IPS-NIHi7 (cell line): ENCODE measurements around the gene FXYD2.

Source experiments
- DNase-seq: peaks from one replicate; pipeline ENCODE4 v3.0.0; 2012; ENCODE audit warnings: mixed read lengths; ENCODE audit errors: extremely low spot score

FXYD2 gene

GRCh38 chr11:117796872-117797529 is 27.5 kb downstream of the FXYD2 start, which contains the start of gene DSCAML1:
Gene DSCAML1, minus strand, starts transcription at chr11:117797216. Its CDS starts 137 bp downstream, at chr11:117797079.
- DNase-seq, result peak; percentile 71

GRCh38 chr11:117796456-117796871 is 28.1 kb downstream of the FXYD2 start:
- DNase-seq, result no peak

DNA sequence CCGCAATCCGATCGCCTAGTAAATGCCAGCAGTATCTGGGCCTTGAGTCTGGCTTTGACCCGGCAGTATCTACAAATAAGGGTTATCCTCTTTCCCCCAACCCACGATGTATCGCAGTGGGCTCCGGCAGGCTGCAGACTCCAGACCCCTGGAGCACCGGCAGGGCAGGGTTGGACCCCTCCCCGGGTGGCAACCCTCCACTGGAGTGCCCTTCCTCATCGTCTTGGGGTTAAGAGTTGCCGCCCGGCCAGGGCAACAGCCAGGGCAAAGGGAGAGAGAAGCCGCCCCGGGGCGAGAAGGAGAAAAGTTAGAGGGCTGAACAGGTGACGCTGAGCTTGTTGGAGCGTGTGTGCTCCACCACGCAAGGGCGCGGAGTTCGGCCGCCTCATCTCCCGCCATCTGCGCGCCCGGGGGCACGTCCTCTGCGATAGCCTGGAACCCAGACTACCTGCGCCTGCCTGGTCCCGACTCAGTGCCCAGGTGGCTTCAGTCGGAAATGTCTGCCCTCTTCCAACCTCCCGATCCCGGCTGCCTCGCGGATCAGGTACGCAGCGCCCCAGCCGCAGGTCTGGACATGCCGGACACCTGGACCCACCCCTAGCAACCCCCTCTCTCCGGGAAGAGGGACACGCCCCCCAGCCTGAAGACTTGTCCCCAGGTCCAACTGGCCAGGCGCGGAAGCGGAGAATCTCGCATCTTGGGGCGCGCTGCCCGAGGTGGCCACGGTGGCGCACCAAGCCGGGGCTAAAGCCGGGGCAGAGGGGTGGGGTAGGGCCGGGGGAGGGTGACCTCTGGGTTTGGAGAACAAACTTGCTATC is 28.7 kb downstream of the FXYD2 start:
- no peak for DNase-seq

DNA sequence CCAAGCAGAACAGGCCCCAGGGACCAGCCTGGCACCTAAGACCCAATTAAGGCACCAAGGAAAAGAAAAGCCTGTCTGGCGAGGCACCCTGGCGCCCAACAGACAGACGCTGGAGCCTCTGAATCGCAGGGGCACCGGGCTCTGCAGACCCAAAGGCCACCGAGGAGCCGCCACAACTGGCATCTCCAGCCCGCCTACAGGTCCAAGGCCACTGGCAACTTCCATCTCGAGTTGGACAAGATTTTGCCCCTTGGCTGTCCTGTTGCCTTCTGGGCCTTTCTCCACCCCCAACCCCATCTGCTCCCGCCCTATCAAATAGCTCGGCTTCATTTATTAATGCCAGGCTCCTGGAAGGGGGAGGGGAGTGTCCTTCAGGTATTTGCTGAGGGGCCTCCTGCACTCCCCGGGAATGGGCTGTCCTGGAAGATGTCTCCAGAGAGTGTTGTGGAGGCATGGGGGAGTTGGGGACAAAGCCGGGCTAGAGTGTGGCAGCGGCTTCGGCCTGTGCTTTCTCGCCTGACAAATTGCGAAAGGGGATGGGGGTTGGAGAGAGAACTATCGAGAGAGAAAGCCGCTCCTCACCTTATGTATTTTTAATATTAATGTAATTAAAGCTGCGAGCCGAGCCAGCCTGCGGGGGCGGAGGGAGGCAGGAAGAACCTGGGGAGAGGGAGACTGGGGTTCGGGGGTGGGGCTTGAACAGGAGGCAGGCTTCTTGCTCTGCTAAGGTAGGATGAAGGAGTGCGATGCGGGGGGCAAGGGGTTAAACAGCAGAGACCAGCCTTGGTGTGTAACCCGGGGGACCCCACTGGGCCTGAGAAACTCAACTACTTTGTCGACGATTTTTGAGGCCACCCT is 29.5 kb downstream of the FXYD2 start:
- no peak for DNase-seq

- no peak for DNase-seq
These were observed 30.4 kb downstream of the FXYD2 start for GRCh38 chr11:117794135-117794534.

DNA sequence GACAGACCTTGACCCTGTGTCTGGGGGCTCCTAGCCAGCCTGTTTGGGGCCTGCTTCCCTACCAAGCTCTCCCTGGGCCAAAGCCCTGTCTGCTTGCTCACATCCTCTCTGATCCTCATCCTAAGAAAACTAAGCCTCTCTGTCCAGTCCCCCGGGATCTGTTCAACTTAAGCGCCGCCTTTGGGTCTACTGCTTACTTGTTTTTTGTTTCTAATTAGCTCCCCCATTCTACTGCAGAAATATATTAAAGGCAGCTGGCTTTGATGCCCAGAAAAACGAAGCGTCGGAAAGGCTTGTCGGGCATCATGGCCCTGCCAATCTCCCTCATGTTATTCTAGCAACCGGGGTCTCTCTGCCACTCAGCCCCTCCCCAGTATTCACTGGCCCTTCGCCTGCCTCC is 31.0 kb downstream of the FXYD2 start:
- DNase-seq, result no peak

GRCh38 chr11:117792992-117793391 is 31.6 kb downstream of the FXYD2 start:
- DNase-seq, result no peak

- no peak for DNase-seq
These were observed 32.3 kb downstream of the FXYD2 start for GRCh38 chr11:117792241-117792640.

DNA sequence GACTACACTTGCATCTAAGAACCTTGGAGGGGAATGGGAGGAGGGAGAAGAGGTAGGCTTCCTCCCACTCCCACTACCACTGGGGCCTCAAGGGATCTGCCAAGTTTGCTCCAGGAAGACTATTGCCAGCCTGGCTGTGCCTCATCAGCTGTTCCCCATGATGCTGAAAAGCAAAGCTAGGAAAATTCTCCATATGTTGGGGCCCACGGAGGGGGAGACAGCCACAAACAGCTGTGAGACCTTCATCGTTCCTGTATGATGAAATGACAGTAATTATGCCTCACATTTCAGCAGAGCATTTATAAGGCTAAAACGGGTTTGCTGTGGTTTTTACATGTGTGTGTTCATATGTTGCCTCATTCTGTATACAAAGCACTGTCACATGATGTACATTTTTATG is 34.3 kb downstream of the FXYD2 start:
- DNase-seq, result no peak

- DNase-seq, result no peak
These were observed 35.3 kb downstream of the FXYD2 start for GRCh38 chr11:117789241-117789640.

DNA sequence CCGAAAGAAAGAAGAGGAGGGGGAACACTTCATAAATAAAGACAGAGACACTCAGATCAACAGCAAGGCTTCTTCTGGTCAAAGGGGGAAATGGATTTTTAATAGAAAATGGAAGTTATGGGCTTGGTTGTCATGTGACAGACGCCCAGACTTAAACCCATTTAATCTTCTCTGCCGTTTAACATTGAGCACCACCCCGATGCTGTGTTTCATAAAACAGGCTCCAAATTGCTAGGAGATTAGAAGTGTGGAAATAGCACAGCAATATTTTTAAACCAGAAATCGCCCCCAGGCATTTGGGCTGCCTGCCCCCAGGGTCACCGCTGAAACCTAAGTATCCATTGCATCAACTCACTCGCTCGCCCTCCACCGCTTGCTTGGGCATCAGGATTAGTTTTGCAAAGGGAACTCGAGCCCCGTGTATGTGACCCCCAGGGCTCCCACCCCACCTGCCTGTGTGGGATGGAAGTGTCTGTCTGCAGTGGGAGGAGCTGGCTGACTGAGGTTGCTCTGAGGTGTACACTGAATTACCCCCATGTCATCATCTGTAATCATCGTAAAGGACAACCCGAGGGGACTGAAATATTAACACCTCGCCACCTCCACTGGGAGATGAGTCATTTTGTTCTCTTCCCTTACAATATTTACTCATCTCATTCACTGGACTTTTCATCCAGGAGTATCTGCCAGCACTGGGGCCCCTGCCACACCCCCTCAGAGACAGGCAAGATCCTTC is 38.2 kb downstream of the FXYD2 start:
- no peak for DNase-seq

GRCh38 chr11:117782101-117782500 is 42.4 kb downstream of the FXYD2 start:
- no peak for DNase-seq

GRCh38 chr11:117781627-117782026 is 42.9 kb downstream of the FXYD2 start:
- DNase-seq, result no peak

GRCh38 chr11:117780456-117780855 is 44.1 kb downstream of the FXYD2 start:
- no peak for DNase-seq

DNA sequence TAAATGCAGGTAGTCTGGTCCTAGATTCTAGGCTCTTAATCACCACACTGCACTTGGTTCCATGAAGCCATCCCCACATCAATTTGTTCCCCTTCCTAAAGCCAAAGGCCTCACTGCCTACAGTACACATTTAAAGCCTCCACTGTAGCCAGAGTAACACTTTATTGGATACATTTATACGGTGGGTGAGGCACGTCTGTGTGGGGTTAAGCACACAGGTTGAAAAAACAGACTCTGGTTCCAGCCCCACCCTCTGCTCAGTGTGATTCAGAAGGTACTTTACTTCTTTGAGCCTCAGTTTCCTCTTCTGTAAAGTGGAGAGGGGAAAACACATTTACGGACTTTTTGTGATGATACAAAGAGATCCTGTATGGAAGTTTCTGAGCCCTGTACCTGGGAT is 50.0 kb downstream of the FXYD2 start:
- no peak for DNase-seq

DNA sequence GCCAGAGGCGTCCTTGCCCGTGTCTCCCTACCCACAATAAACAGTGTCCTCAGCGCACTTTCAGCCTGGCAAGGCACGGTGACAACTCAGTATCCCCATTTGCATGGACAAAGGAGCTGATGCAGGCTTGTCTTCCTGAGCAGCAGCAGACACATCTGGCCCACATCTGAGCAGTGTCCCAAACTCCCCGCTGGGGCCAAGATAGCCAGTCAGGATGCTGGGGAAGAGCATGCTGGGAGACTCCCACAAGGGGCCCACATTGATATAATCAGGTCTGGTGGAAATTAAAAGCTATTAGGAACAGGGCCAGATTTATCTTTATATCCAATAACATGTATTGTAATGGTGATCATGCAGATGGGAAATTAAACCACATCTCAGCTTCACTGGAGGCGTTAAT is 52.2 kb downstream of the FXYD2 start:
- no peak for DNase-seq

DNA sequence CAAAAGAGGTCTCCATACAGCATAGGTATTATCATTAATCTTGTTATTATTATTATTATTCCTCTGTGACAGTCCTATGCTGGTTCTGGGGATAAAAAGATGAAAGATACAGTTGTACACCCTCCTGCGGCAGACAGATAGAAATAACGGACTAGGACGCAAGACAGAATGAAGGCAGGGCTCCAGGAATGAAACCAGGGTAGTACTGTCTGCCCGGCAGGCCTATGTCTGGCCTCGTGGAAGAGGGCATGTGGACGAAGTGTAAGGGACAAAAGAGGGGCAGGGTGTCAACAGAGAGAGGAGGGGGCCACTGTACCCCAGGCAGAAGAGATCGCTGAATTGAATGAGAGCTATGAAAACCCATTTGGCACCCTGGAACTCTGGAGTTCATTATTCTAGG is 52.7 kb downstream of the FXYD2 start:
- no peak for DNase-seq

DNA sequence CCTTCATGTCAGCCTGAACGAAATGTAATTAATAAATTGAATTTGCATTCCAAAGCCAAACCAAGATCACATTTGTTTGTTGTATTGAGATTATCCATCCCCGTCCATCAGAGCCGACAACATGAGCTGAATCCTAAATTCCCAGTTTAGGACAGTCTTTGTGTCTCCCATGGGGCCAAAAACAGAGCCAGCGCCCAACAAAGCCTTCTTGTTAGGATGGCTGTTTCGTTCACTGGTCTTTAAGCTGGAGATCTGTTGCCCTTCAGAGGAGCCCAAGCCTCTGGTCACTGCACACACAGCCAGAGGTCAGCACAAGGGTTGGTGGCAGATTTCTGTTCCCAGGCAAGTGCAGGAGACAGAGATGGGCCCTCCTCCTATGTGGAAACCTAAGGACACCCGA is 53.3 kb downstream of the FXYD2 start:
- no peak for DNase-seq

GRCh38 chr11:117770061-117770460 is 54.5 kb downstream of the FXYD2 start:
- no peak for DNase-seq
